HL-60 (cell line): Measurements from ENCODE around the gene CACNA1I.

Experiments used
- DNase-seq, 2 experiments: peaks; one replicate each; pipeline ENCODE4 v3.0.0-alpha.2; 2010 to 2020; ENCODE audit warnings: low read depth in 1 of 2, low spot score in 1 of 2
- H3K27ac ChIP-seq: fragments of 250-450 bp; sonication (Bioruptor Pico); replicated peaks from 2 replicates; pipeline ENCODE4 v1.5.1; 2020; ENCODE audit warnings: mild to moderate bottlenecking, moderate library complexity
- H3K27me3 ChIP-seq: fragments of 250-450 bp; sonication (Bioruptor Pico); 2 replicates; pipeline ENCODE4 v1.5.1; 2021; ENCODE audit warnings: mild to moderate bottlenecking, moderate library complexity; ENCODE audit not compliant: insufficient read depth, poor library complexity, severe bottlenecking
- H3K4me3 ChIP-seq: replicated peaks from 2 replicates; pipeline ENCODE4 v1.5.1; 2011; ENCODE audit warnings: mild to moderate bottlenecking, control low read depth, low read length; ENCODE audit not compliant: insufficient read depth
- CTCF ChIP-seq: IDR thresholded peaks from one replicate; pipeline ENCODE4 v1.5.1; 2011; ENCODE audit warnings: low read length, control low read depth, inconsistent platforms; ENCODE audit not compliant: insufficient read depth
- GABPA ChIP-seq: IDR thresholded peaks from 2 replicates; pipeline ENCODE4 v1.6.1; 2012; ENCODE audit warnings: low read depth
- POLR2AphosphoS5 ChIP-seq: IDR thresholded peaks from 2 replicates; pipeline ENCODE4 v1.6.1; 2012; ENCODE audit warnings: low read depth
- REST ChIP-seq: IDR thresholded peaks from 2 replicates; pipeline ENCODE4 v1.6.1; 2012; ENCODE audit warnings: low read depth; ENCODE audit not compliant: insufficient replicate concordance
- SPI1 ChIP-seq: IDR thresholded peaks from 2 replicates; pipeline ENCODE4 v1.6.1; 2012; ENCODE audit warnings: low read depth, mild to moderate bottlenecking, borderline replicate concordance

The CACNA1I gene

GRCh38 chr22:39603345-39603744 is 32.8 kb downstream of the CACNA1I start:
- TF ChIP-seq CTCF = no peak
- no peak for TF ChIP-seq GABPA
- no peak for TF ChIP-seq SPI1
- TF ChIP-seq POLR2AphosphoS5 = no peak
- TF ChIP-seq REST = no peak
- Histone ChIP-seq H3K27ac (no peak overlapping the region), H3K4me3 (no peak overlapping the region)

GRCh38 chr22:39610246-39610645 is 39.7 kb downstream of the CACNA1I start:
- H3K4me3 ChIP-seq = no peak overlapping the region
- H3K27ac ChIP-seq = no peak overlapping the region
- no peak for TF ChIP-seq CTCF
- no peak for TF ChIP-seq REST
- TF ChIP-seq SPI1 = no peak
- no peak for DNase-seq
- no peaks in the 10 kb centered on the region for H3K27me3 ChIP-seq

More at GRCh38 chr22:39603345-39603744, 32.8 kb downstream of the CACNA1I start:
- H3K27me3 ChIP-seq = peaks cover 4% of the 10 kb centered on the region
- DNase-seq = no peak

GRCh38 chr22:39610766-39611165 is 40.2 kb downstream of the CACNA1I start:
- Histone ChIP-seq H3K27ac (no peak overlapping the region), H3K27me3 (peaks cover 4% of the 10 kb centered on the region), H3K4me3 (no peak overlapping the region)
- no peak for DNase-seq
- TF ChIP-seq REST (no peak), CTCF (no peak), SPI1 (no peak), GABPA (no peak), POLR2AphosphoS5 (no peak)
